HG03066 (cell line): ENCODE data around the gene SARDH.
"Not testable (repeated sequence)": the region's sequence is repeated elsewhere in the genome, so short reads cannot be mapped to it uniquely, and the experiment has no call there.

Experiments
- ATAC-seq: cut with Tn5 transposase; IDR thresholded peaks from one replicate; pipeline ENCODE4 v1.9.1; 2021; ENCODE audit warnings: low read depth; ENCODE audit not compliant: unreplicated experiment

SARDH gene

DNA sequence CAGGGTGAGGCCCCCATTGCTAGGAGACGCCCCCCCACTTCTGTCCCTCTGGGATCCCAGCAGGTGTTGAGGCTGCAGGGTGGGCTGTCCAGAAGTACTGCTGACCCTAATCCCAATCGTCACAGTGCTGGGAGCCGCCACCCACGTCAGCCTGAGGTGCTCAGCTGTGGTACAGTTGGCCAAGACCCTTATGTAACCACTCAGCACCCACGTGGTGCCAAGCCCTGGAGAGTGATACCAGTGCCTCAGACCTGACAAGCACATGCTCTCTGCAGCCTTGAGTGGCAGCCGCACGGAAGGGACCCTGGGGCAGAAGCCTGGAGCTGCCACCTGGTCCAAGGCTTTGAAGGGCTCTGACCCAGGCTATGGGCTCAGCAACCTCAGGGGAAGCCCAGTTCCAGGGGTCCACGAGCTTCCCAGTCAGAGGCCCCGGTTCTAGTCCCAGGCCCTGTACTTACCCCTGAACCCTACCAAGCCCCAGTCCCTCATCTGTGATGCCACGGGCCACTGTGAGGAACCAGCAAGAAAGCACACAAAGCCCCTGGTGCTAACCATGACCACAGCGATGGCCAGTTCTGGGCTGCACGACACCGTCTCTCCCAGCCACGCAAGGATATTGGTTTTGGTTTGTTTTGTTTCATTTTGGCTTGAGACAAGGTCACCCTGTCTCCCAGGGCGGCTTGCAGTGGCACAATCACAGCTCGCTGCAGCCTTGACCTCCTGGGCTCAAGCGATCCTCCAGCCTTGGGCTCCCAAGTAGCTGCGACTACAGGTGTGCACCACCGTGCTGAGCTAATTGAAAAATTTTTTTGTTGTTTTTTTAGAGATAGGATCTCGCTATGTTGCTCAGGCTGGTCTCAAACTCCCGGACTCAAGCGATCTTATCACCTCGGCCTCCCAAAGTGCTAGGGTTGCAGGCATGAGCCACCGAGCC, 51.2 kb downstream of the SARDH start:
- ATAC-seq, result no peak

DNA sequence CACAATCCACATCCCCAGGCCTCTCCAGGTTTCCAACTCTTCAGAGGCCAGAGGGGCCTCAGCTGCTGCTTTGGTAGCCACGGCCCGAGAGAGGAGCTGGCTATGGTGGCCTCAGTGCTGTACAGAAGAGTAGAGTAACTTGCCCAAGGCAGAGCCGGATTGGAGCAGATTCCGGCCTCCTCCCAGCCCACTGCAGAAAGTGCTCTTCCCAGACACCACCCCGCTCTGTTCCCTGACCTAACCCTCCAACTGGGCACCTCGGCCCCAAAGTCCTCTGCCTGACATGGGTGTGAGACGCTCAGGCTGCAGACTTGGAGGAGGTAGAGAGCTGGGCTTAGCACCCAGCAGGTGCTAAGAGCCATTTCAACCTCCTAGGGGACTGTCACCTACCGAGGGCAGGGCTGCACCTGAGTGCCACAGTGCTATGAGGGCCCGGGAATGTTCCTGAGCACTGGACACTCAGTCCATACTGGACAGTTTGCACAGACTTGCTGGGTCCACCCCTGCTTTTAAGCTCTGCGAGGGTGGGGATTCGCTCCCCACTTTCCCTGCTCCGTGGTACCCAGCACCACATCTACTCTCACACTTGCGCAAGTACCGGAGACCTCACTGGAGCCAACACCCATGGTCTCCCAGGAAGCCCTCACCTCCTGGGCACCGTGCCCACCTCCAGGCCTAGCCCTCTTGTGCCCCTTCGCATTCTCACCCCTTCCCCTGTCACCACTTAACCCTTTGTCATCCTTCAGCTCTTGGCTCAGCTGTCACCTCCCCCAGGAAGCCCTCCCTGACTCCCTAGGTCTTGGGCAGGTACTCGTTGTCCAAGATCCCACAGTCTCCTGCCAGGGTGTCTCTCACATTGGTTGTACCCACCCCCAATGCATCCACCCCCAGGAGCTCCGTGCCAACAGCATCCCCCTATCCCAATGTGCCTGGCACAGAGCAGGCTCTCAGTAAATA, 52.2 kb downstream of the SARDH start:
- no peak for ATAC-seq

DNA sequence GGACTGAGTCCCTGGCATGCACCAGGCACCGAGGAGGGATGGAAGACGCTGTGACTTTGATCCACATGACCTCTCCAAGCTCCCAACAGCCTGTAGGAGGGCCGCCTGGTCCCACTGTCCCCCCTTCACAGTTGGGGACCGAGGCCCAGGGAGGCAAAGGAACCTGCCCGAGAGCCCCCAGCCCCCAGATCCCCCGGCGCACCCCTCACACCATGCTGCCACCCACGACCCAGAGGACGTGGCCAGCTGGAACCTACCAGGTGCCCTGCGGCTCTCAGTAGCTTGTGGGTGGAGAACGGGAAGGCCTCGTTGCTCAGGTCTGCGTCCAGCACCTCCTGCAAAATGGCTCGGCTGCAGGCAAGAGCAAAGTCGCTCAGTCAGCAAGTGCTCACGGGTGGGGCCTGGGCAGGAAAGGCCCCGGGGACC, 53.2 kb downstream of the SARDH start:
- no peak for ATAC-seq

DNA sequence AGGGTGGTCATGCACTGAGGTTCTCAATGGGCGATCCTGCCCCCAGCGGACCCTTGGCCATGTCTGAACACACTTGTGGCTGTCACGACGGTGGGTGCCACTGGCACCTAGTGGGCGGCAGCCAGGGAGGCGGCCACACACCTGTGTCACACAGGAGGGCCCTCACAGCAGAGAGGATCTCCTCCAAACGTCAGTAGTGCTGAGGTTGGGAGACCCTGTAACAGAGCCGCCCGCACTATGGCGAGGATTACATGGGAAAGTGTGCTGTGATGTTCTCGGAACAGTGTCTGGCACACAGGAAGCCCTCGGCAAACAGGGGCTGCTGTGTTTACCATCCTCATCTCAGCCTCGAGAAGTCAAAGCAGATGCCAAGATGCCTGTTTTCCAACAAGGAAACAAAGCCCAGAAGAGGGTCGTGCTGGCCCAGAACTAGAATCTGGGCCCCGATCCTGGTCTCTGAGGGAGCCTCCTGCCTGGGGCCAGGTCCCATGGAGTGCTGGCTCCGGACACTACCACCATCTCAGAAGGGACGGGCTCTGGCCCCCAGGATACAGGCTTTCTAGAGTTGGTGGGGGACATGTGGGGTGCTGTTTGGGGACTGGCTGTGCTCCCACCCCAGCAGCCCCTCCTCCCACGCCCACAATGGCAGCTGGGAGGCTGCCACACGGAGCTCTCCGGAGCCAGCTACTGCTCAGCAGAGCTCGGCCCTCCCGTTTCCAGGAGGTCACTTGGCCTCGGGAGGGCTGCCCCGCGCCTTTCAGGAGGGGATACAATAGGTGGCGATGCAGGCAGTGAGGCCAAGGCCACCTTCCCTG, 53.8 kb downstream of the SARDH start:
- ATAC-seq, result no peak

GRCh38 chr9:133683586-133684120, 54.5 kb downstream of the SARDH start:
- ATAC-seq, result no peak

GRCh38 chr9:133682818-133683585, 55.1 kb downstream of the SARDH start:
- no peak for ATAC-seq

DNA sequence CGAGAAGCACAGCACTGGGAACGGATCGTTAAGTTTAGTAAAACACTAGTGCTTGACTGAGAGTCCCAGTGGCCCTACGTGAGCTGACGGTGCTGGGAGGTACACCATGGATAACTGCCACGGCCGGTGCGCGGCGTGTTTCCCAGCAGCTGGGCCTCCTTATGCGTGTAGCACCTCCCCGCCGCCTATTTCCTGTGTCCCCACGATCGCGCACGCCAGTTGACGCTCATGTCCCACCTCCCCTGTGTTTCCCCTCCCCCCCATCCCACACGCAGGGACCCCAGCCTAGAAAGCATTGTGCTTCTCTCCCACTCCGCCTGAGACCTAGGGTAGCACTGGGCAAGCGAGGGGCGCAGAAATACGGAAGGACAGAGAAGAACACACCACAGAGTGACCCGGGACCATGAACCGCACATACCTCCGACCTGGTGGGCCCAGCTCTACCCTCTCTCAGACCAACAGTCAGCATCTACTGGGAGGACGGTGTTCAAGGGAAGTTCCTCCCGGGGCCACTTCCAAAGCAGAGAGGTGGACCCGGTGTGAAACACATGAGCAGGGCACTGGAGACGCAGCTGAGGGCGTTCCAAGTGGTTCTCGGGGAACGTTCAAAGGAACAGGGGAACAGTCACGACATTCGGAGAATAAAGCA, 56.4 kb downstream of the SARDH start:
- no peak for ATAC-seq

GRCh38 chr9:133680976-133681657, 57.0 kb downstream of the SARDH start:
- no peak for ATAC-seq

- ATAC-seq, result no peak
Measured at GRCh38 chr9:133680250-133680975, 57.7 kb downstream of the SARDH start.

DNA sequence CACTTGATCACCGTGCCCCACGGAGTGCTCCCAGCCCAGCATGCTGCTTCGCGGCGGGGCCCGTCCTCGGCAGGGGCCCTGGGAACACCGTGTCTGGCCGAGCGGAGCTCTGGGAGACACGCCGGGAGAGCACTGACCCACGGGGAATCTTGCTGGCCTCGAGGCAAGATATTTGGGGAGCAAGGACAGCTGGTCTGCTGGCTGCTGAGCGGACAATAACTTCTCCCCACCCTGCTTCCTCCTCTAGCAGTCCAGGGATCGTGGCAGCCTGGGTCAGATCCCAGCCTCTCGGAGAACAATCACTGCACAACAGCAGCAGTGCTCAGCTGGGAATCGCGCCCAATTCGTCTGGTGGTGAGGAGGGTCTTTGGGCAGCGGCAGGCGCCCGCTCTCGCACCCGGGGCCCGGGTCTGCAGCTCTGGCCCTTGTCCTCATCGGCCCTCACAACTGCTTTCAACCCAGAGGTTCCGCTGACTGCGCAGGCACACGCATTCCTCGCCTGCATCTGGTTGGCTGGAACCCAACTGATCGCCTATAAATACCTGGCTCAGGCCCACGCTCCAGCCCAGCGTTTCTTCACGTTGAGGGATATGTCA, 58.6 kb downstream of the SARDH start:
- no peak for ATAC-seq

DNA sequence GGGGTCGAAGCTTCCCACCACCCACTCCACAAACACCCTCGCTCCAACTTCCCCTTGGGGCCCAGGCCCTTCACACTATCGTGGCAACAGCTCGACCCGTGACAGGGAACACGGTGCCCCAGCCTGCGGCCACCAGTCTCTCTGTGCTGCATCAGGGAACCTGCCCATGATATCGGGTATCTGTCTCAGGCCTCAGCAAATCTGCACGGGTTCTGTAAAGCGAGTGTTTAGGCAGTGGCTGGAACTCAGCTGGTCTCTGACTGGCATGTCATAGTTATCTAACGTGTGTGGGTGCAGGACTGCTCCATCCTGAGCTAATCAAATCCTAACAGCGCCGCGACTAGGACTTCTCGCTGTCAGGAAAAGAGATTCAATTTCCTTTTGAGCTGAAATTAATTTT, 59.1 kb downstream of the SARDH start:
- ATAC-seq, result no peak

GRCh38 chr9:133677126-133678010, 60.8 kb downstream of the SARDH start:
- no peak for ATAC-seq

- no peak for ATAC-seq
Measured at GRCh38 chr9:133676450-133676849, 61.7 kb downstream of the SARDH start.

GRCh38 chr9:133675796-133676195, 62.4 kb downstream of the SARDH start:
- ATAC-seq, result not testable (repeated sequence)

GRCh38 chr9:133674091-133674490, 64.1 kb downstream of the SARDH start:
- no peak for ATAC-seq

GRCh38 chr9:133673258-133673655, 64.9 kb downstream of the SARDH start:
- ATAC-seq, result no peak
